Endothelial cell of hepatic sinusoid (primary cell): ENCODE measurements around the gene DMRT2.

ENCODE experiments used
- in situ Hi-C: cut with HindIII; loops from 2 replicates; pipeline ENCODE4 v1.10.0; 2017; ENCODE audit warnings: low sequenced_read_pairs

Gene DMRT2

DNA sequence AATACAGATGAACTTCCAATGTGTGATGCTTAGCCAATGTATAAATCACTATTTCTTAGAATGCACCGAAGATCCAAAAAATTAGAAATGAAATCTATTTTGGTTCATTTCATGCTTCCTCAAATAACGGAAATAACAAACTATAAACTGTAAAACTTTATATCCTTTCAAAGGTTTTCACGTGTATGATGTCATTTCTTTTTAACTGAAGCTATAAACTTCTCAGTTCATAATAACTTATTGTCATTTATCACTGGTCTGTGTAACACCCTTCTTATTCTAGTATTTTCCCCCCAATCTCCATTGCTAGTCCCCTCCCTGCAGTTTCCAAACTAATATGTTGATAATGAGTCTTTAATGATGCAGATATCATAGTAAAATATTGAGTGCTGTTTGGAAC is 36.4 kb downstream of the DMRT2 start:
- in situ Hi-C loops = no loop called here

DNA sequence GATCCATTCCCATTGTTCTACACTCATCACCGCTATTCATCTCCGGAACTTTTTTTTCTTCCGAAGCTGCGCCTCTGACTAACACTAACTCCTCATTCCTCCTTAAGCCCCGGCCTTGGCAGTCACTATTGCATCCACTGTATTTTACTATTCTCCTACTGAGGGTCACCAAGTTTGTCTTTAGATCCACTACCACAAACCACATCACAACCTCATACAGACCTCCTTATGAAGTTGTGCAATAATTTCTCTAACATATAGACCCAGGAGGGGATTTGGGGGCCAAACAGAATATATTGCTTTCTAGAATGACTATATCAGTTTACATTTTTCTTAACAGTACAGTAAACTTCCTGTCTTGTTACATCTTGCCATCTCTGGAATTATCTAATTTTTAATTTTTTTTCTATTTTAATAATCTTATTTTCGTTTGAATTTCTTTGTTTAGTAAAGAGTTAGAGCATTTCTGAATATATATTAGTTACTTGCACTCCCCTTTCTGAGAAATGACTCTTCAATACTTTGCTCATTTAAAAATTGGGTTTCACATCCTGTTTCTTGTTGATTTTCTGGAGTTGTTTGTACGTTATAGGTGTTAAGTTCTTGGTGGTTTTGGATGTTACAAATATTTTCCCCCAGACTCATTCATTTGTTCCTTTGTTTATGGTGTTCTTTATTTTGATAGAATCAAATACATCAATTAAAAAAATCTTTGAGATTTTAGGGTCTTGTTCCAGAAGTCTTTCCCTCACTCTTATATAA is 37.1 kb downstream of the DMRT2 start:
- in situ Hi-C loops = no loop called here

DNA sequence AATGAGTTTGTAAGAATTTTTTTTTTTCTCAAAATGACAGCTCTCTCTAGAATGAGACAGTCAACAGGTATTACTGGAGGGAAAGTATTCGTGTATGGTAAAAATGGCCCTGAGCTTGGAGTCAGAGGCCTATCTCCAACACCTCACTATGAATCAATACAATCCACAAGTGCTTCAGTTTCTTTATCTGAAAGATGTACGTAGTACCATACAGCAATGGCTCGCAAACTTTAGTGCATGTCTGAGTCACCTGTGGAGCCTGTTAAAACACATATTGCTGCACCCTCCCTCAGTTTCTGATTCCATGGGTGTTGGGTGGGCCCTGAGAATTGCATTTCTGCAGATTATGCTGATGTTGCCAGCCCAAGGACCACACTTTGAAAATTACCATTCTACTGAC is 44.6 kb downstream of the DMRT2 start:
- in situ Hi-C loops = no loop called here

DNA sequence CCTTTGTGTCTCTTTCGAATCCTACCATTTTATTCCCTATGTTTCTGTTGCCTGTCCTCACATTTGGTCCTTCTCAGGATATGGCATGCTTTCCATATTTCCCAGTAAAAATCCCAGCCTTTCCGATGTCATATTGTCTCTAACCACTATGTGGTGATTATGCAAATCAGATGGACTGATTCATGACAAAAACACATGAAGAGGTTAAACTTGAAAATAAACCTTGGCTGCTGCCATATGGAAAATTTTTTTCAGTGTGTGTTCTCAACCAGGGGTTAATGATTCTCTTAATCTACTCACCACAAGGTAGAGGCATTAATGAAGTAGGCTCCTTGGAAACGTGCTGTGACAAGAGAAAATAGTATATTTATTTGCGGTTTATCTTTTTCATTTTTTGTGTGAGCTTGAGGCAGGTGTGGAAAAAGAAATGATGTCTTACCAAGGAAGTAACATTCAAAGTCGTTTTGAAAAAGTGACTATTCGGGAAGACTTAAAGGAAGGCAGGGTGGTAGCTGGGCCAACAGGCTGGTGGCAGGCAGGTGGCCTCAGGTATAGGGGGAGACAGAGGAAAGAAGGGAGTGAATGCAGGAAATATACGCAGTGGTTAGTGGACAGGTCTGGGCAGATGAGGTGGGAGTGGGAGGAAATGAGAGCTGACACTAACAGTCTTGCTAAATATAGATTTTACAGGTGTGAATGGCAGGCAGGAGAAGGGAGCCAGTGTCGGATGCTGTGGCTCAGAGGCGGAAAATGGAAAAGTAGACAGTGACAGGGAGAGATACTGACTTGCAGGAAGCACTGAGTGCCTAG is 46.2 kb downstream of the DMRT2 start:
- in situ Hi-C loops = no loop called here

DNA sequence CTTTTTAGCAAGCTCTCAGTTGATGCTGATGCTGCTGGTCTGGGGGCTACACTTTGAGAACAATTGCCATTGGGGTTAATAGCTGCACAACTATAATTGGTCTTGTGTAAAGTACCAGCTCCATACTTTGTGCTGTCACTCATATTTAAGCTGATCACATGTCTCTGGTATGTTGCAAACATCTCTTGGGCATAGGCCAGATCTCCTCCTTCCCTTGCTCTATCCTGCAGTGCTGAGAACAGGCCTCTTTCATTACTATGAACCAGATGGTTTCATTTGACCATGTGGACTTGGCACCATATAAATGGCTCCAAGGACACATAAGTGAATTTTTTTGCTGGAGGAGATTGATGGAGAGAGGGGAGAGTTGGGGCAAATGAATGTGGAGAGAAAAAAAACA is 48.4 kb downstream of the DMRT2 start:
- in situ Hi-C loops = no loop called here

DNA sequence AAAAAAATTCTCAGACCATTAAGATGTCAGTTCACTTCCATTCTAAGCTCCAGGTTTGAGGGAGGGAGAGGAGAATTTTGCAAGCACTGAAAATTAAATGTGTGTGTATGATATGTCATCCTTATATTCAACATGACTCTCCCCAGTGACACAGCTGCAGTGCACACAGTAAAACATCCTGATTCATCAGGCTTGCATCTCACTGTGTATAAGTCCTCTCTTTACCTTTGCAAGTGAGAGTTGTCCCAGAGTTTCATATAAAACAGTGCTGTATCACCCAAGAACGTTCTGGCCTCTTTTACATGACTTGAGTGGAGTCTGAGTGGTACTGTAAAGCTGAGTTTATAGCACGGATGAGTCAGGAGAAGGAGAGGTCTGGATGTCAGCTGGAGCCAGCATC is 50.0 kb downstream of the DMRT2 start:
- in situ Hi-C loops = no loop called here

DNA sequence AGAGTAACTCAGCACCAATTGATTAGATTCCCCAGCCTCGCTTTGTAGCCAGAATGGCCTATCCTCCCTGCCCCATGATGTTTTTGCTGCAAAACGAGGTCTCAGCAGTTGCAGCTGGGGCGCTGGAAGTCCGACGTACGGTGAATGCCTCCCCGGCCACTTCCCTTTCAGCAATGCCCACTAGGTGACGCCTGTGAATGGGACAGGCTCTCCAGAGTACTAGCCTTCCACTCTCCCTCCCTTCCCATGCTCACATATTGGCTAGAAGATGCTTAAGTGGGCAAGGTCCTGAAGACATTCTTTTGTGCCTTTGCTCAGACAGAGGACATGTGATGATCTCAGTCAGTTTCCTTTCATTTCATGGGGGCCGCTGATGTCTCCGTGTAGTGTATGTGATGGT is 50.8 kb downstream of the DMRT2 start:
- in situ Hi-C loops = no loop called here

DNA sequence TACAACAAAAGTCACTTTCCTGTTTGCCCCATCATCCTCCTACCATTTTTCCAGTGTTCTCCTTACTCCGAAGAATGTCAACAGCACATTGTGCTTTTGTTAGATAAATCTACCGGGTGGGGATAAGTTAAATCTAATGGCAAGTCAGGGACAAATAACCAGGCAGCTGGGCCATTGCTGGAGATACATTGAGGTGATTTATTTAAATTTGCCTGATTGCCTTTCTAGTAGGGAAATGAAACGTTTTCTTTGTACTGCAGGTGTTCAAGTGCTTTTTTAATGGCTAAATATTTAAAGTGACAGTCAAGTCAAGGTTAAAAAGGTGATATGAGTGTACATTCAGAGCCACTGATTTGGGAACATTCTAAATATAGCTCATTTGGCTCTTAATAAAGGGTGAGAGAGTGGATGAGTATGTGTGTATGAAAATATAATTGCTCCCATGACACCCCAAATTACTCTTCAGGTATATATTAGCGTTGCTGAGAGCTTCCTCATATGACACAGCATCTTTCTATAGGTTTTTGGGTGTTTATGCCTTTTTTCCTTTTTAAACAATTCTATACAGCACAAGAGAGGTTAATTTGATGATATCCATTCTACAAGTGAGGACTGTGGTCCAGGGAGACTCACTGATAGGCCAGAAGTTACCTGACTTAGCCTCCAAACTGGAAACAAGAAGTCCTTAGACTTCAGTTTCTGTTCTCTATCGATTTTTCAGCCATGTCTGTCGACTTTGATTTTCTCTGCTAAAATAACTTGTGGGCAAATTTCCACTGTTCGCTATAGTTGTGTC is 51.9 kb downstream of the DMRT2 start:
- in situ Hi-C loops = no loop called here

DNA sequence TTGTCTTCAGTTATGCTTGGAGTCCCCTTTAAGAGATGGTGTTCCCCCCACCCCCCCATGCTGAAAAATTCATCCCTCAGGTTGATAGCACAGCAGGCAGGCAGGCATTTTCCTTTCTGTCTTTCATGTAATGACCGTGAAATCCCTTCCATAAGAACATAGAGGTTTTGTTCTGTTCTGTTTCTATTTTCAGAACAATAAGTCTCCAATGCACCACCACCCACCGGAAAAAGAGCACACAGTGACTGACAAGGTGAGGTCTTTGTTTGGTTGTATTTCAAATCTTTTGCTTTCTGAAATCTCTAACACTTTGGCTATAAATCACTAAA is 52.4 kb downstream of the DMRT2 start:
- in situ Hi-C loops = no loop called here
